HFFc6 (cell line): ENCODE data around the gene SALL3. TPM values are rescaled to one million over a fixed set of nuclear protein-coding genes. Genes with fewer than 3 reads are reported as not detected.

ENCODE experiments used
- DNase-seq: peaks from one replicate; pipeline ENCODE4 v3.0.0-alpha.2; 2018
- H3K27ac Mint-ChIP-seq: 2 replicates; pipeline ENCODE4 v1.8.0; 2020; ENCODE audit warnings: mild to moderate bottlenecking, mixed read lengths
- H3K27me3 Mint-ChIP-seq: 2 replicates; pipeline ENCODE4 v1.8.0; 2021; ENCODE audit warnings: mild to moderate bottlenecking, moderate library complexity, mixed read lengths; ENCODE audit not compliant: insufficient read depth
- H3K36me3 Mint-ChIP-seq: 2 replicates; pipeline ENCODE4 v1.8.0; 2021; ENCODE audit warnings: low read depth, mixed read lengths
- H3K4me1 Mint-ChIP-seq: 2 replicates; pipeline ENCODE4 v1.8.0; 2020; ENCODE audit warnings: low read depth, mixed read lengths
- H3K4me3 Mint-ChIP-seq: 2 replicates; pipeline ENCODE4 v1.8.0; 2020; ENCODE audit warnings: mild to moderate bottlenecking, moderate library complexity, mixed read lengths
- H3K9me3 Mint-ChIP-seq: 2 replicates; pipeline ENCODE4 v1.8.0; 2020; ENCODE audit warnings: mild to moderate bottlenecking, mixed read lengths
- CTCF ChIP-seq: fragments of 200-600 bp; sonication (generic); IDR thresholded peaks from 2 replicates; pipeline ENCODE4 v1.5.0; 2021; ENCODE audit warnings: antibody characterized with exemption, mild to moderate bottlenecking
- total RNA-seq, 6 experiments: library from RNA; stranded (reverse); fragmentation: NEBNext Ultra II Directional; extraction: Animal tissue kit (Norgen Biotek cat#: 25700); gene quantifications; 2 replicates in 1 of 6; 3 replicates in 5 of 6; pipeline ENCODE4 v1.2.3, GENCODE V29; 2021

The SALL3 gene
- total RNA-seq, 6 experiments from 2014 or later = not detected

- Mint-ChIP-seq H3K9me3 (peaks cover 9% of the 10 kb centered on the region), H3K4me3 (no peak overlapping the region), H3K27ac (no peak overlapping the region), H3K36me3 (no peaks in the 10 kb centered on the region), H3K27me3 (peaks cover 6% of the 10 kb centered on the region), H3K4me1 (no peaks in the 10 kb centered on the region)
- no peak for DNase-seq
- no peak for TF ChIP-seq CTCF
Observed at GRCh38 chr18:79006106-79006795, 26.6 kb downstream of the SALL3 start.

- Mint-ChIP-seq H3K27ac (no peak overlapping the region), H3K36me3 (no peaks in the 10 kb centered on the region), H3K9me3 (peaks cover 9% of the 10 kb centered on the region), H3K27me3 (peaks cover 7% of the 10 kb centered on the region), H3K4me3 (no peak overlapping the region), H3K4me1 (no peaks in the 10 kb centered on the region)
- no peak for TF ChIP-seq CTCF
- no peak for DNase-seq
Observed at GRCh38 chr18:79007440-79007839, 27.8 kb downstream of the SALL3 start.

GRCh38 chr18:79008356-79008940, 28.8 kb downstream of the SALL3 start:
- no peak overlapping the region for H3K4me3 Mint-ChIP-seq
- no peak for DNase-seq
- H3K36me3 Mint-ChIP-seq = no peaks in the 10 kb centered on the region
- H3K9me3 Mint-ChIP-seq = peaks cover 9% of the 10 kb centered on the region
- H3K27ac Mint-ChIP-seq = no peak overlapping the region
- peaks cover 7% of the 10 kb centered on the region for H3K27me3 Mint-ChIP-seq
- no peak for TF ChIP-seq CTCF
- H3K4me1 Mint-ChIP-seq = no peaks in the 10 kb centered on the region

- H3K27ac Mint-ChIP-seq = no peak overlapping the region
- peaks cover 7% of the 10 kb centered on the region for H3K27me3 Mint-ChIP-seq
- H3K4me3 Mint-ChIP-seq = no peak overlapping the region
- H3K36me3 Mint-ChIP-seq = no peaks in the 10 kb centered on the region
- H3K9me3 Mint-ChIP-seq = peaks cover 9% of the 10 kb centered on the region
- TF ChIP-seq CTCF = no peak
- no peaks in the 10 kb centered on the region for H3K4me1 Mint-ChIP-seq
- DNase-seq = no peak
Observed at GRCh38 chr18:79010802-79011201, 31.2 kb downstream of the SALL3 start.

GRCh38 chr18:79011300-79011870, 31.8 kb downstream of the SALL3 start:
- H3K4me3 Mint-ChIP-seq = no peak overlapping the region
- no peak overlapping the region for H3K27ac Mint-ChIP-seq
- H3K36me3 Mint-ChIP-seq = no peaks in the 10 kb centered on the region
- no peak for TF ChIP-seq CTCF
- H3K9me3 Mint-ChIP-seq = peaks cover 9% of the 10 kb centered on the region
- H3K27me3 Mint-ChIP-seq = peaks cover 7% of the 10 kb centered on the region
- no peak for DNase-seq
- H3K4me1 Mint-ChIP-seq = no peaks in the 10 kb centered on the region
